NB4 (cell line): ENCODE data around the gene WDR5.

Experiments used
- DNase-seq: peaks from one replicate; pipeline ENCODE4 v3.0.0; 2010; ENCODE audit warnings: low read depth
- H3K4me3 ChIP-seq: one replicate; pipeline ENCODE4 v1.5.1; 2011; ENCODE audit warnings: mild to moderate bottlenecking, low read depth, low read length, moderate library complexity
- MYC ChIP-seq: IDR thresholded peaks from 2 replicates; pipeline ENCODE4 v1.6.1; 2011; ENCODE audit warnings: low read depth, low read length
- POLR2A ChIP-seq: IDR thresholded peaks from 2 replicates; pipeline ENCODE4 v1.6.1; 2011; ENCODE audit warnings: mild to moderate bottlenecking; ENCODE audit not compliant: insufficient read length; ENCODE audit errors: extremely low read depth
- TF ChIP-seq, protein P1 (sequence below): IDR thresholded peaks from one replicate; pipeline ENCODE4 v1.5.1; 2012; ENCODE audit warnings: low read depth, low read length
- TF ChIP-seq, protein P2 (sequence below): IDR thresholded peaks from 2 replicates; pipeline ENCODE4 v1.6.1; 2011; ENCODE audit warnings: low read depth, low read length

Gene WDR5

DNA sequence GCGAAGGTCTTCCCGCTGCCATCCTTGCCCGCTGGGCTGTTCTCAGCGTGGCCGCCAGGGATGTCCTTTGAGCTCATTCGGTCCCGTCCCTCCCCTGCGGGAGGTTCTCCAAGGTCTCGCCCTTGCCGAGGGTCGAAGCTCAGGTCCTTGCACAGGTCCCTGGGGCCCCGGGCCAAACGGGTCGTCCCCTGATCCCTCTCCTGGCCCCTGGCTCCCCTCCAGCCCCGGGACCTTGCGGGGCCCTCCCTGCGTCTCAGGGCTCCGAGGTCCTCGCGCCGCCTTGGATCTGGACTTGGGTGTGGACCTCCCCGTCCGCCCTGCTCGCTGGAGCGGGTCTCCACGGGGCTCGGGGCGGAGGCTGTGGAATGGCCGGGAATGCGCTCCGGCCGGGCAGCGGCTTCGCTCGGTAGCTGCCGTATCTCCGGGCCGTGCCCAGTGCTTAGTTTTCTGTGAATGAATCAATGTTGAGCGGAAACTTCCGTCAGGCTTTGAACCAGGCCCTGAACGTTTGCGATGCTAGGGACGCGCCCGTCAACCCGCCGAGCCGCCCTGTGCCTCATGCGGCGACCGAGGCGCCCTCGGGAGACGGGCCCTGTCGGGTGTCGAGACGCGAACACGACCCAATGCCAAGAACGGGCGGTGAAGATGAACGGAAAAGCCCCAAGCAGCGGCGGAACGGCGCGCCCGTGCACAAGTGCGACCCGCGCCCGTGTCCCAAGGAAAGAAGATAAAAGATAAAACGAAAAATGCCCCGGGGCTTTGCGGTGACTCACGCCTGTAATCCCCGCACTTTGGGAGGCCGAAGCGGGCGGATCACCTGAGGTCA lies 27.7 kb downstream of the WDR5 start:
- DNase-seq: peak; percentile 13
- no peak overlapping the region for H3K4me3 ChIP-seq
- TF ChIP-seq, protein P1, sequence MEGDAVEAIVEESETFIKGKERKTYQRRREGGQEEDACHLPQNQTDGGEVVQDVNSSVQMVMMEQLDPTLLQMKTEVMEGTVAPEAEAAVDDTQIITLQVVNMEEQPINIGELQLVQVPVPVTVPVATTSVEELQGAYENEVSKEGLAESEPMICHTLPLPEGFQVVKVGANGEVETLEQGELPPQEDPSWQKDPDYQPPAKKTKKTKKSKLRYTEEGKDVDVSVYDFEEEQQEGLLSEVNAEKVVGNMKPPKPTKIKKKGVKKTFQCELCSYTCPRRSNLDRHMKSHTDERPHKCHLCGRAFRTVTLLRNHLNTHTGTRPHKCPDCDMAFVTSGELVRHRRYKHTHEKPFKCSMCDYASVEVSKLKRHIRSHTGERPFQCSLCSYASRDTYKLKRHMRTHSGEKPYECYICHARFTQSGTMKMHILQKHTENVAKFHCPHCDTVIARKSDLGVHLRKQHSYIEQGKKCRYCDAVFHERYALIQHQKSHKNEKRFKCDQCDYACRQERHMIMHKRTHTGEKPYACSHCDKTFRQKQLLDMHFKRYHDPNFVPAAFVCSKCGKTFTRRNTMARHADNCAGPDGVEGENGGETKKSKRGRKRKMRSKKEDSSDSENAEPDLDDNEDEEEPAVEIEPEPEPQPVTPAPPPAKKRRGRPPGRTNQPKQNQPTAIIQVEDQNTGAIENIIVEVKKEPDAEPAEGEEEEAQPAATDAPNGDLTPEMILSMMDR: no peak
- TF ChIP-seq, protein P2, sequence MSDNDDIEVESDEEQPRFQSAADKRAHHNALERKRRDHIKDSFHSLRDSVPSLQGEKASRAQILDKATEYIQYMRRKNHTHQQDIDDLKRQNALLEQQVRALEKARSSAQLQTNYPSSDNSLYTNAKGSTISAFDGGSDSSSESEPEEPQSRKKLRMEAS: no peak
- no peak for TF ChIP-seq MYC
- no peak for TF ChIP-seq POLR2A

DNA sequence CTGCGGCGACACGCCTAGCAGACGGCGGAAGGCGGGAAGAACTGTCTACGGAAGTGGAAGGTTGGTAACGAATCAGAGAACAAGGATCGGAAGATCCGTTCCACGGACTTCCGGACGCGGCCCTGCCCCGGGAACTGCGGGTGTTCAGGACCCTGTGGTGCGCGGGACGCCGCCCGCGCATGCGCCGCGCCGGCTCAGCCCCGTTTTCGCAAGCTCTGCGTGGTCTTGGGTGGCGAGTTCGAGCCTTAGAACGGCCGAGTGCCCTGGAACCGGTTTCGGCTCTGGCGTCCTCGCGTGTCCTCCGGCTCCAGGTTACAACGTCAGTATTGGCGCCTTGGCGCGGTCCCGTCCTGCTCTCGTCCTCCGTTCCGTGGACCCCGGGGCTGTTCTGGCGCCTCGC lies 29.0 kb downstream of the WDR5 start:
- no peak for DNase-seq
- no peak overlapping the region for H3K4me3 ChIP-seq
- TF ChIP-seq, protein P1: no peak
- TF ChIP-seq, protein P2: no peak

DNA sequence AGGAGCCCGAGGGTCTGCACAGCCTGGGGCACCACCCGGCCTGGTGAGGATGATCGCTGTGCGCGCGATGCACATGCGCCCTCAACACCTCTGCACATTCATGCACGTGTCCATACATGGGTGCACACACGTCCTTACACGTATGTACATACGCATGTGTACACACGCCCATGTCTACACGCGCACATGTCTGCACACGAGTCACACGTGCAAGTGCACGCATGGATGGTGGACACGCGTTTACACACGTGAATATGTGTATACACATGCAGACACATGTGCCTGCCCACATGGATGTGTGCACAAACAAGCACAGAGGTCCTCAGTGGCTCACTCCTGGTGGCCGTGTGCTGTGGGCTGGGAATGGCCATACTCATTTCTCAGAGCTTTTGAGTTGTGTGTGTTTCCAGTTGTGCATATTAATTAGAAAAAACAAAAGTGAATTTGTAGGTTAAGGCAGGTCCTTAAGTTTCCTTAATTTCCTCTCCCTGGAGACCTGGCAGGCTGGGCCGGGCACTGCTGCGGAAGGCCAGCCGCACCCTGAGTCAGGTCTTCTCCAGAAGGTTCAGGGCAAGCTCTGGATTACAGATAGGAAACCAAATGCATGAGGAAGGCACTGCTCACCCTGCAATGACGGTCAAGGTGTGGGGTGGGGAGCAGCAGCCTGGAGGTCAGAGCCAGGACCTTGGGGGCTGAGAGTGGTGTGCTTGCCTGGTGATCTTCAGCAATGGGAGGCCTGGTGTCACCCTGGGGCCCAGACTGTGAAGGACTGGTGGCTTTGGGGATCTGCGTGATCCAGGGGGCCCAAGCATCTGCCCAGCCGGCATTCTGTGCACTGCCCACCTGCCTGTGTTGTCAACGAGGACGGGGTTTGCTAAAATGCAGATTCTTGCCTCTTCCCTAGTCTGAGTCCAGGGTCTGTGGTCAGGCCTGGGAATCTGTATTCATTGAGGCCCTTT lies 29.8 kb downstream of the WDR5 start:
- TF ChIP-seq, protein P2: peak; percentile 82
- no peak for TF ChIP-seq POLR2A
- TF ChIP-seq, protein P1: no peak
- TF ChIP-seq MYC: peak; percentile 10; the same call in 1 of the 2 replicates
- DNase-seq: peak; percentile 61
- H3K4me3 ChIP-seq: no peak overlapping the region

DNA sequence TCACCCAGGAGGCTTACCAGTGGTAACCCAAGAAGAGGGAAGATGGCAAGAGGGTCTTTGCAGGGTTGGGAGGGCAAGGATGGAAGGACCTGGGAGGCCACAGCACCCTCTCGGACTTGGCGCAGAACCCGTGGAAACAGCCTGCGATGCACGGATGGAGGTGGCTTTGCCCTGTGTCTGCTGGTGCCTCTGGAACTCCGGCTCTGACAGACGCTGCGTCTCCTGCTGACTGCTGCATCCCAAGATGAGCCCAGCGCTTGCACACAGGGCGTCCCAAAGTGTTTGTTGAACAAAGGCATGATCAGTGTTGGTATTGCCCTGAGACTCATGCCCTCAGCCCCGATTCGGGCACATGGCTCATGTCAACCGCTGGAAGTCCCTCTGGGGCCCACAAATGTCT lies 30.5 kb downstream of the WDR5 start:
- H3K4me3 ChIP-seq: no peak overlapping the region
- no peak for DNase-seq
- TF ChIP-seq, protein P1: no peak
- TF ChIP-seq, protein P2: no peak
- TF ChIP-seq POLR2A: no peak
- TF ChIP-seq MYC: no peak

DNA sequence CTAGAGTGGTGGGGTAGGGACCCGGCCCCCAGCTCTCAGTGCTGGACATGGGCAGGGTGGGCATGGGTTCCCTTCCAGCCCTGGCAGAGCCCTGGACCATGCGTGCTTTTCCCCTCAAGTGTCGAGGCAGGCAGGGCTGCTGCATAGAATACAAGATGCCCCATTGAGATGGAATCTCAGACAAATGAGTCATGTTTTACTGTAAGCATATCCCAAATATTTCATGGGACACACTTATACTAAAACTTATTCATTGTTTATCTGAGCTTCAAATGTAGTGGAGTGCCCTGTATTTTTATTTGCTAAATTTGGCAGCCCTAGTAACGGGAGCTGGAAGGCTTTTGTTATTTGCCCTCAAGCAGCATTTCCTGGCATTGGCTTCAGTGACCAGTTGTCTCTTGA lies 31.6 kb downstream of the WDR5 start:
- H3K4me3 ChIP-seq: no peak overlapping the region
- TF ChIP-seq, protein P2: no peak
- TF ChIP-seq, protein P1: no peak
- TF ChIP-seq POLR2A: no peak
- TF ChIP-seq MYC: no peak
- no peak for DNase-seq
